Spinal cord (tissue), 10 donors: Measurements from ENCODE around the gene GOLGA6L1. TPM values are rescaled to one million over a fixed set of nuclear protein-coding genes. Genes with fewer than 3 reads are reported as not detected.
"Not testable (repeated sequence)": the region's sequence is repeated elsewhere in the genome, so short reads cannot be mapped to it uniquely, and the experiment has no call there.

ENCODE experiments used
- DNase-seq, 6 donors: peaks; one replicate each; pipeline versions ENCODE4 v3.0.0 to v3.0.0-alpha.2; 2013 to 2015; ENCODE audit warnings: low spot score in 6 of 6, low read depth in 4 of 6
- H3K27ac ChIP-seq: one replicate; pipeline ENCODE4 v1.5.1; 2013; ENCODE audit warnings: low read depth, low read length, control low read depth
- H3K27me3 ChIP-seq: one replicate; pipeline ENCODE4 v1.6.1; 2013; ENCODE audit warnings: low read length; ENCODE audit not compliant: control insufficient read depth, insufficient read depth
- H3K36me3 ChIP-seq: one replicate; pipeline ENCODE4 v1.6.1; 2013; ENCODE audit warnings: low read length; ENCODE audit not compliant: control insufficient read depth, insufficient read depth
- H3K4me1 ChIP-seq: one replicate; pipeline ENCODE4 v1.6.1; 2013; ENCODE audit warnings: low read length; ENCODE audit not compliant: control insufficient read depth, insufficient read depth
- H3K4me3 ChIP-seq: one replicate; pipeline ENCODE4 v1.5.1; 2013; ENCODE audit warnings: low read depth, low read length, control low read depth
- H3K9me3 ChIP-seq: one replicate; pipeline ENCODE4 v1.6.1; 2013; ENCODE audit warnings: low read length; ENCODE audit not compliant: control insufficient read depth, insufficient read depth
- WGBS: methylation state at CpG from one replicate; pipeline ENCODE4 v1.1.5; 2013; ENCODE audit warnings: missing lambda C conversion rate; ENCODE audit not compliant: insufficient coverage; 5-methylcytosine and 5-hydroxymethylcytosine counted together
- polyA plus RNA-seq, 2 donors: library from polyadenylated mRNA; unstranded; fragments of 120-200 nt; gene quantifications; one replicate each; pipeline ENCODE4 v1.2.1, GENCODE V29; 2013; ENCODE audit not compliant: insufficient read length in 2 of 2
- small RNA-seq: library from RNA; depleted of rRNA; stranded (forward); fragments of <200 nt; gene quantifications from one replicate; pipeline ENCODE3, GENCODE V24; 2014; ENCODE audit warnings: low replicate concordance
- total RNA-seq, 2 donors: library from RNA; depleted of rRNA in 1 of 2; stranded (reverse); fragments of 120-200 nt in 1 of 2; fragments of >200 nt in 1 of 2; gene quantifications; one replicate each; pipeline versions ENCODE4 v1.2.3 to v1.2.4, GENCODE V29; 2013 to 2014
- donor health status: healthy.

The GOLGA6L1 gene
- total and polyA plus RNA-seq, 4 donors = not detected

- H3K9me3 ChIP-seq = no peaks in the 10 kb centered on the region
- no peaks in the 10 kb centered on the region for H3K36me3 ChIP-seq
- DNase-seq = no peak
Observed at GRCh38 chr15:23083115-23083514, 53.5 kb downstream of the GOLGA6L1 start.

DNA sequence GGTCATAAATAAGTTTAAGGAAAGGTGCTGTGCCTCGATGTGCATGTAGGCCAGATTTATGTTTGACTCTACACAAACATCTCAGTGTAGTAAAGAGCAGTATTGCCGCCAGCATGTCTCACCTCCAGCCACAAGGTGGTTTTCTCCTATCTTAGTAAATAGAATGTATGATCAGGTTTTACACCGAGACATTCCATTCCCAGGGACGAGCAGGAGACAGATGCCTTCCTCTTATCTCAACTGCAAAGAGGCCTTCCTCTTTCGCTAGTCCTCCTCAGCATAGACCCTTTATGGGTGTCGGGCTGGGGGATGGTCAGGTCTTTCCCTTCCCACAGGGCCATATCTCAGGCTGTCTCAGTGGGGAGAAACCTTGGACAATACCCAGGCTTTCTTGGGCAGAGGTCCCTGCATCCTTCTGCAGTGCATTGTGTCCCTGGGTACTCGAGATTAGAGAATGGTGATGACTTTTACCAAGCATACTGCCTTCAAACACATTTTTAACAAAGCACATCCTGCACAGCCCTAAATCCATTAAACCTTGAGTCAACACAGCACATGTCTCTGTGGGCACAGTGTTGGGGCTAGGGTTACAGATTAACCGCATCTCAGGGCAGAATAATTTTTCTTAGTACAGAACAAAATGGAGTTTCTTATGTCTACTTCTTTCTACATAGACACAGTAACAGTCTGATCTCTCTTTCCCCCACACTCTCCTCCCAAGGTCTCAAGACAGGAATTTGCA, 54.5 kb downstream of the GOLGA6L1 start:
- H3K27ac ChIP-seq, DNase-seq, H3K9me3 ChIP-seq, H3K4me1 ChIP-seq, H3K27me3 ChIP-seq, H3K36me3 ChIP-seq, H3K4me3 ChIP-seq: not testable (repeated sequence)
- WGBS = no CpG with 5 or more reads among the region's 8 CpGs

More at GRCh38 chr15:23083115-23083514, 53.5 kb downstream of the GOLGA6L1 start:
- Histone ChIP-seq H3K27me3 (no peaks in the 10 kb centered on the region), H3K4me3 (no peak overlapping the region), H3K4me1 (no peaks in the 10 kb centered on the region), H3K27ac (no peak overlapping the region)
- no CpG with 5 or more reads among the region's 1 CpG for WGBS

GRCh38 chr15:23081271-23081670, 55.4 kb downstream of the GOLGA6L1 start:
- no peak for DNase-seq
- H3K27ac ChIP-seq = no peak overlapping the region
- WGBS = 83% methylated on average over 1 of the region's 3 CpGs

GRCh38 chr15:23079766-23080165, 56.9 kb downstream of the GOLGA6L1 start:
- H3K27me3 ChIP-seq = no peaks in the 10 kb centered on the region
- H3K4me1 ChIP-seq = no peaks in the 10 kb centered on the region
- H3K9me3 ChIP-seq = no peaks in the 10 kb centered on the region
- 93% methylated on average over 5 of the region's 7 CpGs for WGBS
- no peak overlapping the region for H3K27ac ChIP-seq
- H3K36me3 ChIP-seq = no peaks in the 10 kb centered on the region
- H3K4me3 ChIP-seq = no peak overlapping the region
- DNase-seq = no peak

More at GRCh38 chr15:23081271-23081670, 55.4 kb downstream of the GOLGA6L1 start:
- no peaks in the 10 kb centered on the region for H3K4me1 ChIP-seq
- no peaks in the 10 kb centered on the region for H3K27me3 ChIP-seq
- H3K9me3 ChIP-seq = no peaks in the 10 kb centered on the region
- H3K36me3 ChIP-seq = no peaks in the 10 kb centered on the region
- no peak overlapping the region for H3K4me3 ChIP-seq

Small RNA genes lying within 50 kb of the gene (small RNA-seq; reads per million reads assigned to genes)
- gene RN7SL106P = not detected

Other genes with a start within 250 kb of the GOLGA6L1 start
- 10 to 100 TPM; 93.4 to 98.9 TPM for gene CYFIP1, start 156.5 kb downstream of the GOLGA6L1 start, total RNA-seq
- gene CYFIP1, start 156.5 kb downstream of the GOLGA6L1 start, polyA plus RNA-seq = 10 to 100 TPM; 81.4 to 84.0 TPM
- gene TUBGCP5, start 97.3 kb downstream of the GOLGA6L1 start, total RNA-seq = 10 to 100 TPM; 36.3 to 37.4 TPM
- gene TUBGCP5, start 97.3 kb downstream of the GOLGA6L1 start, polyA plus RNA-seq = 10 to 100 TPM; 18.6 to 23.2 TPM
- not detected for gene GOLGA6L26, start 197.4 kb upstream of the GOLGA6L1 start, total RNA-seq
- not detected for gene GOLGA6L26, start 197.4 kb upstream of the GOLGA6L1 start, polyA plus RNA-seq
- gene GOLGA8S, start 217.9 kb upstream of the GOLGA6L1 start, total RNA-seq = 1 to 10 TPM in 1 of 2 donors, under 1 TPM in 1; 0.39 to 1.1 TPM
- gene GOLGA8S, start 217.9 kb upstream of the GOLGA6L1 start, polyA plus RNA-seq = 1 to 10 TPM; 1.1 to 1.6 TPM